ENCODE data around the gene SPOCD1.

The SPOCD1 gene

GRCh38 chr1:31742462-31743212 lies 73.2 kb downstream of the SPOCD1 start:
- Histone ChIP-seq H3K27ac (ENCODE audit: low read depth, low read length) (no peak overlapping the region), H3K27me3 (ENCODE audit: insufficient read depth, low read length) (no peaks in the 10 kb centered on the region), H3K9ac (ENCODE audit: low read depth, low read length) (no peak overlapping the region), H3K4me1 (ENCODE audit: insufficient read depth, low read length) (peaks cover 8% of the 10 kb centered on the region), H3K36me3 (ENCODE audit: insufficient read depth, low read length) (no peaks in the 10 kb centered on the region), H3K9me3 (ENCODE audit: insufficient read depth, low read depth, low read length) (no peaks in the 10 kb centered on the region), H3K4me3 (ENCODE audit: low read length) (no peak overlapping the region)
- WGBS = 89% methylated on average over 32 of the region's 32 CpGs

Measured in HUES64 (cell line).